HCT116 (cell line): ENCODE data around the gene TMEM52. TPM values are rescaled to one million over a fixed set of nuclear protein-coding genes. Genes with fewer than 3 reads are reported as not detected.

Source experiments
- ATAC-seq: fragments of 200-7000 bp; cut with Tn5 transposase; 2 replicates; pipeline ENCODE4 v1.9.1; 2020; ENCODE audit warnings: mild to moderate bottlenecking, moderate library complexity
- BruUV-seq: library from RNA; stranded (reverse); fragments of 400-500 nt; replicated peaks from 2 replicates; lab custom pipeline; 2021; lab: Mats Ljungman, UMichigan
- CTCF ChIA-PET: fragments of 300-600 bp; sonication (Branson Sonifier 250); formaldehyde crosslinking; loops from one replicate; lab custom pipeline; 2021; ENCODE audit warnings: antibody characterized with exemption; lab: Charles Lee
- POLR2A ChIA-PET: fragments of 300-600, 350-600 bp; sonication (Branson Sonifier 250); formaldehyde crosslinking; loops from one replicate; lab custom pipeline; 2021; ENCODE audit warnings: antibody characterized with exemption; lab: Charles Lee
- RAD21 ChIA-PET, 2 experiments: fragments of 300-600 bp; sonication (Branson Sonifier 250); formaldehyde crosslinking; loops; one replicate each; lab custom pipeline; 2023; ENCODE audit warnings: low total read pairs in 2 of 2; ENCODE audit not compliant: uncharacterized antibody in 2 of 2, unreplicated experiment in 2 of 2, low non-redundant PET in 1 of 2; lab: Charles Lee
- DNase-seq: peaks from one replicate; pipeline ENCODE4 v3.0.0-alpha.2; 2010; ENCODE audit warnings: low read depth, low spot score
- H2AFZ ChIP-seq: fragments of 200-600 bp; shearing (Covaris generic), sonication (generic); 2 replicates; pipeline ENCODE4 v1.6.1; 2017; ENCODE audit warnings: low read depth, mixed run types, mixed read lengths, antibody characterized with exemption, low read length; ENCODE audit not compliant: poor library complexity, severe bottlenecking
- H3K27ac ChIP-seq: 2 replicates; pipeline ENCODE4 v1.5.1; 2012; ENCODE audit warnings: low read depth, low read length
- H3K27me3 ChIP-seq: fragments of 200-600 bp; sonication (generic); 2 replicates; pipeline ENCODE4 v1.6.1; 2016; ENCODE audit warnings: mixed run types, low read length, mixed read lengths; ENCODE audit not compliant: insufficient read depth
- H3K36me3 ChIP-seq, 2 experiments: fragments of 200-500 bp in 1 of 2; fragments of 200-600 bp in 1 of 2; sonication (Bioruptor generic) in 1 of 2; sonication (generic) in 1 of 2; 2 replicates each; pipeline versions ENCODE4 v1.5.1 to v1.6.1; 2014 to 2016; ENCODE audit warnings: low read length in 2 of 2, inconsistent platforms in 1 of 2, mixed read lengths in 1 of 2, mixed run types in 1 of 2; ENCODE audit not compliant: insufficient read depth in 2 of 2, control insufficient read depth in 1 of 2
- H3K4me1 ChIP-seq, 2 experiments: fragments of 200-600 bp in 1 of 2; sonication (generic) in 1 of 2; 2 replicates each; pipeline versions ENCODE4 v1.5.1 to v1.6.1; 2012 to 2017; ENCODE audit warnings: low read length in 2 of 2, inconsistent platforms in 1 of 2, mild to moderate bottlenecking in 1 of 2, mixed read lengths in 1 of 2, mixed run types in 1 of 2, moderate library complexity in 1 of 2; ENCODE audit not compliant: insufficient read depth in 2 of 2, control insufficient read depth in 1 of 2
- H3K4me2 ChIP-seq: fragments of 200-600 bp; sonication (generic); 2 replicates; pipeline ENCODE4 v1.6.1; 2017; ENCODE audit warnings: mixed run types, low read length, mixed read lengths
- H3K4me3 ChIP-seq, 2 experiments: fragments of 200-600 bp in 1 of 2; sonication (generic) in 1 of 2; replicated peaks in 1 of 2; 2 replicates each; pipeline ENCODE4 v1.5.1; 2011 to 2016; ENCODE audit warnings: low read length in 2 of 2, control low read depth in 1 of 2, low read depth in 1 of 2, mild to moderate bottlenecking in 1 of 2, mixed read lengths in 1 of 2, mixed run types in 1 of 2
- H3K79me2 ChIP-seq: fragments of 200-600 bp; sonication (generic); 2 replicates; pipeline ENCODE4 v1.6.1; 2017; ENCODE audit warnings: mild to moderate bottlenecking, mixed run types, low read length, moderate library complexity, mixed read lengths; ENCODE audit not compliant: insufficient read depth
- H3K9ac ChIP-seq: fragments of 200-600 bp; sonication (generic); 2 replicates; pipeline ENCODE4 v1.6.1; 2016; ENCODE audit warnings: low read length, mixed read lengths
- H3K9me2 ChIP-seq: fragments of 200-600 bp; sonication (generic), shearing (Covaris generic); 2 replicates; pipeline ENCODE4 v1.6.1; 2017; ENCODE audit warnings: mixed run types, mild to moderate bottlenecking, moderate library complexity; ENCODE audit not compliant: insufficient read depth
- H3K9me3 ChIP-seq, 2 experiments: fragments of 200-500 bp in 1 of 2; fragments of 200-600 bp in 1 of 2; sonication (Bioruptor generic) in 1 of 2; sonication (generic) in 1 of 2; 2 replicates each; pipeline ENCODE4 v1.6.1; 2014 to 2017; ENCODE audit warnings: low read length in 2 of 2, mixed read lengths in 2 of 2, inconsistent platforms in 1 of 2, low read depth in 1 of 2, mild to moderate bottlenecking in 1 of 2, mixed run types in 1 of 2, moderate library complexity in 1 of 2; ENCODE audit not compliant: control insufficient read depth in 1 of 2, insufficient read depth in 1 of 2
- H4K20me1 ChIP-seq: fragments of 200-600 bp; sonication (generic), shearing (Covaris generic); 2 replicates; pipeline ENCODE4 v1.6.1; 2017; ENCODE audit warnings: mixed run types, mild to moderate bottlenecking, moderate library complexity; ENCODE audit not compliant: insufficient read depth
- CBX3 ChIP-seq: IDR thresholded peaks from 2 replicates; pipeline ENCODE4 v1.6.1; 2012; ENCODE audit warnings: low read depth
- CEBPB ChIP-seq: IDR thresholded peaks from 2 replicates; pipeline ENCODE4 v1.6.1; 2012; ENCODE audit warnings: low read depth
- ELF1 ChIP-seq: IDR thresholded peaks from 2 replicates; pipeline ENCODE4 v1.6.1; 2012; ENCODE audit warnings: low read depth, borderline replicate concordance
- EZH2 ChIP-seq: fragments of 200-600 bp; sonication (generic); IDR thresholded peaks from 2 replicates; pipeline ENCODE4 v1.6.1; 2017; ENCODE audit warnings: antibody characterized with exemption, mixed run types
- FOSL1 ChIP-seq: IDR thresholded peaks from 2 replicates; pipeline ENCODE4 v1.6.1; 2012; ENCODE audit warnings: low read depth
- JUND ChIP-seq: IDR thresholded peaks from 2 replicates; pipeline ENCODE4 v1.6.1; 2012
- POLR2A ChIP-seq: IDR thresholded peaks from 2 replicates; pipeline ENCODE4 v1.7.0; 2011; ENCODE audit warnings: borderline replicate concordance; ENCODE audit not compliant: insufficient read depth, insufficient read length; ENCODE audit errors: extremely low read depth
- POLR2AphosphoS5 ChIP-seq: IDR thresholded peaks from 2 replicates; pipeline ENCODE4 v1.6.1; 2011; ENCODE audit warnings: mild to moderate bottlenecking, low read depth, low read length, moderate library complexity
- RAD21 ChIP-seq: IDR thresholded peaks from 2 replicates; pipeline ENCODE4 v1.6.1; 2012; ENCODE audit warnings: low read depth, mild to moderate bottlenecking
- SIN3A ChIP-seq: IDR thresholded peaks from 2 replicates; pipeline ENCODE4 v1.6.1; 2012; ENCODE audit warnings: low read depth
- SP1 ChIP-seq: IDR thresholded peaks from 2 replicates; pipeline ENCODE4 v1.6.1; 2012; ENCODE audit warnings: low read depth
- SRF ChIP-seq: IDR thresholded peaks from 2 replicates; pipeline ENCODE4 v1.6.1; 2012; ENCODE audit warnings: low read depth
- TCF7L2 ChIP-seq: IDR thresholded peaks from 2 replicates; pipeline ENCODE4 v1.7.0; 2011; ENCODE audit warnings: borderline replicate concordance, inconsistent platforms; ENCODE audit not compliant: insufficient read depth, insufficient read length; ENCODE audit errors: extremely low read depth
- YY1 ChIP-seq: IDR thresholded peaks from 2 replicates; pipeline ENCODE4 v1.6.1; 2011; ENCODE audit warnings: low read length, low read depth, moderate library complexity, mild to moderate bottlenecking; ENCODE audit not compliant: insufficient replicate concordance; ENCODE audit errors: extremely low read depth
- ZFX ChIP-seq: fragments of 450-650 bp; IDR thresholded peaks from 2 replicates; pipeline ENCODE4 v1.6.1; 2017
- ZNF274 ChIP-seq: fragments of 200-500 bp; sonication (Bioruptor generic); IDR thresholded peaks from 2 replicates; pipeline ENCODE4 v1.6.1; 2014; ENCODE audit warnings: mild to moderate bottlenecking, low read depth, low read length, inconsistent platforms
- intact Hi-C: fragments of 100-400 bp; cut with micrococcal nuclease; formaldehyde crosslinking; loops from 2 replicates; pipeline ENCODE4 v1.10.0; 2022
- total RNA-seq: library from RNA; stranded (reverse); gene quantifications from one replicate; pipeline ENCODE4 v1.2.1, GENCODE V29; 2021; ENCODE audit not compliant: unreplicated experiment
- TF ChIP-seq, protein P1 (sequence below): IDR thresholded peaks from 2 replicates; pipeline ENCODE4 v1.6.1; 2011; ENCODE audit warnings: mild to moderate bottlenecking, low read length, moderate library complexity; ENCODE audit not compliant: insufficient replicate concordance; ENCODE audit errors: extremely low read depth
- TF ChIP-seq, protein P2 (sequence below): IDR thresholded peaks from 2 replicates; pipeline ENCODE4 v1.6.1; 2012
- TF ChIP-seq, protein P3 (sequence below), 3 experiments: fragments of 200-600 bp in 1 of 3; sonication (generic) in 1 of 3; IDR thresholded peaks in 2 of 3; conservative IDR thresholded peaks in 1 of 3; 2 replicates each; pipeline ENCODE4 v1.5.1; 2012 to 2017; ENCODE audit warnings: low read depth in 2 of 3, low read length in 2 of 3, antibody characterized with exemption in 1 of 3, borderline replicate concordance in 1 of 3, control low read depth in 1 of 3, mild to moderate bottlenecking in 1 of 3, mixed read lengths in 1 of 3, mixed run types in 1 of 3, moderate library complexity in 1 of 3; ENCODE audit not compliant: insufficient read depth in 1 of 3
- TF ChIP-seq, protein P4 (sequence below): IDR thresholded peaks from 2 replicates; pipeline ENCODE4 v1.6.1; 2012

TMEM52 gene
- total RNA-seq, 1 experiment from 2014 or later, result 27.5 TPM

DNA sequence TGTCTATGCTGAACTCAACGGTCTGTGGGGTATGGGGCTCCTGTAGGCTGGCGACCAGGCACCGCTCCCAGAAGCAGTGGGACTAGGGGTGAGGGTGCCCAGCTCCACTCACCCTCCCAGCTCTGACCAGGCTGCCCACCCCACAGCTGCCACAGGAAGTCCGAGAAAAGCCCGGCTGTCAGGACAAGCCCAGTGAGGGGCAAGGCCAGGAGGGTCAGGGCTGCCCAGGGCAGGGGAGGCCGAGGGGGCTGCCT lies 3.5 kb upstream of the TMEM52 start:
- Histone ChIP-seq H3K27ac (no peak overlapping the region; the same call in 1 of the 2 replicates), H3K9me2 (no peaks in the 10 kb centered on the region)
- no peak for TF ChIP-seq YY1
- TF ChIP-seq EZH2, result no peak
- TF ChIP-seq POLR2A, result no peak
- TF ChIP-seq, protein P1, sequence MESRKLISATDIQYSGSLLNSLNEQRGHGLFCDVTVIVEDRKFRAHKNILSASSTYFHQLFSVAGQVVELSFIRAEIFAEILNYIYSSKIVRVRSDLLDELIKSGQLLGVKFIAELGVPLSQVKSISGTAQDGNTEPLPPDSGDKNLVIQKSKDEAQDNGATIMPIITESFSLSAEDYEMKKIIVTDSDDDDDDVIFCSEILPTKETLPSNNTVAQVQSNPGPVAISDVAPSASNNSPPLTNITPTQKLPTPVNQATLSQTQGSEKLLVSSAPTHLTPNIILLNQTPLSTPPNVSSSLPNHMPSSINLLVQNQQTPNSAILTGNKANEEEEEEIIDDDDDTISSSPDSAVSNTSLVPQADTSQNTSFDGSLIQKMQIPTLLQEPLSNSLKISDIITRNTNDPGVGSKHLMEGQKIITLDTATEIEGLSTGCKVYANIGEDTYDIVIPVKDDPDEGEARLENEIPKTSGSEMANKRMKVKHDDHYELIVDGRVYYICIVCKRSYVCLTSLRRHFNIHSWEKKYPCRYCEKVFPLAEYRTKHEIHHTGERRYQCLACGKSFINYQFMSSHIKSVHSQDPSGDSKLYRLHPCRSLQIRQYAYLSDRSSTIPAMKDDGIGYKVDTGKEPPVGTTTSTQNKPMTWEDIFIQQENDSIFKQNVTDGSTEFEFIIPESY, result no peak
- TF ChIP-seq TCF7L2, result no peak
- TF ChIP-seq ELF1, result no peak
- TF ChIP-seq SRF, result no peak
- no peak for TF ChIP-seq ZFX
- no peak for TF ChIP-seq JUND
- TF ChIP-seq, protein P2, sequence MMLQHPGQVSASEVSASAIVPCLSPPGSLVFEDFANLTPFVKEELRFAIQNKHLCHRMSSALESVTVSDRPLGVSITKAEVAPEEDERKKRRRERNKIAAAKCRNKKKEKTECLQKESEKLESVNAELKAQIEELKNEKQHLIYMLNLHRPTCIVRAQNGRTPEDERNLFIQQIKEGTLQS, result no peak
- TF ChIP-seq, protein P3, sequence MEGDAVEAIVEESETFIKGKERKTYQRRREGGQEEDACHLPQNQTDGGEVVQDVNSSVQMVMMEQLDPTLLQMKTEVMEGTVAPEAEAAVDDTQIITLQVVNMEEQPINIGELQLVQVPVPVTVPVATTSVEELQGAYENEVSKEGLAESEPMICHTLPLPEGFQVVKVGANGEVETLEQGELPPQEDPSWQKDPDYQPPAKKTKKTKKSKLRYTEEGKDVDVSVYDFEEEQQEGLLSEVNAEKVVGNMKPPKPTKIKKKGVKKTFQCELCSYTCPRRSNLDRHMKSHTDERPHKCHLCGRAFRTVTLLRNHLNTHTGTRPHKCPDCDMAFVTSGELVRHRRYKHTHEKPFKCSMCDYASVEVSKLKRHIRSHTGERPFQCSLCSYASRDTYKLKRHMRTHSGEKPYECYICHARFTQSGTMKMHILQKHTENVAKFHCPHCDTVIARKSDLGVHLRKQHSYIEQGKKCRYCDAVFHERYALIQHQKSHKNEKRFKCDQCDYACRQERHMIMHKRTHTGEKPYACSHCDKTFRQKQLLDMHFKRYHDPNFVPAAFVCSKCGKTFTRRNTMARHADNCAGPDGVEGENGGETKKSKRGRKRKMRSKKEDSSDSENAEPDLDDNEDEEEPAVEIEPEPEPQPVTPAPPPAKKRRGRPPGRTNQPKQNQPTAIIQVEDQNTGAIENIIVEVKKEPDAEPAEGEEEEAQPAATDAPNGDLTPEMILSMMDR (IDR thresholded peaks at IDR 0.05 in 2 of 3, conservative IDR thresholded peaks at IDR 0.05 in 1 of 3; ENCODE audit: borderline replicate concordance in 1 of 3, insufficient read depth in 1 of 3, low read depth in 2 of 3, low read length in 2 of 3), result no peak
- no peak for TF ChIP-seq CBX3
- TF ChIP-seq, protein P4, sequence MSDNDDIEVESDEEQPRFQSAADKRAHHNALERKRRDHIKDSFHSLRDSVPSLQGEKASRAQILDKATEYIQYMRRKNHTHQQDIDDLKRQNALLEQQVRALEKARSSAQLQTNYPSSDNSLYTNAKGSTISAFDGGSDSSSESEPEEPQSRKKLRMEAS, result no peak
- no peak for TF ChIP-seq CEBPB
- no peak for TF ChIP-seq SP1
- no peak for TF ChIP-seq RAD21
- TF ChIP-seq SIN3A, result no peak
- no peak for TF ChIP-seq ZNF274
- TF ChIP-seq FOSL1, result no peak
- TF ChIP-seq POLR2AphosphoS5, result no peak
- TF ChIP-seq, all 23 proteins: peak for 0
- BruUV-seq, result no TSS peak
- intact Hi-C loops, result no loop called here
- no peaks in the 10 kb centered on the region for H3K27me3 ChIP-seq
- ChIA-PET RAD21 (no interaction called here), POLR2A (no interaction called here), CTCF (no interaction called here)
- no peak overlapping the region for H2AFZ ChIP-seq
- H3K4me3 ChIP-seq, result no peak overlapping the region
- no peak for ATAC-seq
- H3K79me2 ChIP-seq, result 0 out of 2 replicates have a peak, but pooled peaks cover 8% of the 10 kb centered on the region
- no peak overlapping the region for H3K9ac ChIP-seq
- no peaks in the 10 kb centered on the region for H4K20me1 ChIP-seq
- H3K4me1 ChIP-seq, result peaks cover 11 to 24% of the 10 kb centered on the region in 2 experiments
- H3K4me2 ChIP-seq, result no peak overlapping the region
- no peak for DNase-seq
- H3K9me3 ChIP-seq, result no peaks in the 10 kb centered on the region
- H3K36me3 ChIP-seq, result no peaks in the 10 kb centered on the region
